ENCODE data around the gene NPIPB6.

The NPIPB6 gene

DNA sequence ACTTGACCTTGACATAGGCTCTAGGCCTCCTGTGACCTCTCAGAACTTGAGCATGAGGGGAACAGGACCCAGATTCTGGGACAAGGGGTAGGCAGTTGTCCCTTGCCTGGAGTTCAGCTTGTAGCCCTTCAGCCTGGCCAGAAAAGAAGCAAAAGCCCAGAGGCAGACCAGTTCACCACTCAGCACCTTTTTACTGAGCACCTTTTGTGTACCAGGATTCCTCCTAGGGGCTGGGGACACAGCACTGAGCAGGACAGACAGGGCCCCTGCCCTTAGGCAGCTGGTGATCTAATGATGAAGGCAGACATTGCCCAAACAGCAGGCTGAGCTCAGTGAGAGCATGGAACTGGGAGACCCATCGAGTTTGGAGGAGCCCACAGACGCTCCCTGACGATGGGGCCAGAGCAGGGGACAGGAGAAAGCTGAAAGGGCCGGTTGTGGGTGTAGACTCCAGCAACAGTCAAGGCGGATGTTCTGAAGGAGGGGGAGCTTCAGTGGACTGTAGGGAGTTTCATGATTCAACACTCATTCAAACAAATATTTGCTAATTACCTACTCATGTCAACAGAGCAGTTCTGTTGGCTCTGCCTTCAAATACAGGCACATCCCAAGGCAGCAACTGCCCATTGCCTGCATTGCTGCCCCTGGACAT is 38.9 kb downstream of the NPIPB6 start:
- no peak for DNase-seq

DNA sequence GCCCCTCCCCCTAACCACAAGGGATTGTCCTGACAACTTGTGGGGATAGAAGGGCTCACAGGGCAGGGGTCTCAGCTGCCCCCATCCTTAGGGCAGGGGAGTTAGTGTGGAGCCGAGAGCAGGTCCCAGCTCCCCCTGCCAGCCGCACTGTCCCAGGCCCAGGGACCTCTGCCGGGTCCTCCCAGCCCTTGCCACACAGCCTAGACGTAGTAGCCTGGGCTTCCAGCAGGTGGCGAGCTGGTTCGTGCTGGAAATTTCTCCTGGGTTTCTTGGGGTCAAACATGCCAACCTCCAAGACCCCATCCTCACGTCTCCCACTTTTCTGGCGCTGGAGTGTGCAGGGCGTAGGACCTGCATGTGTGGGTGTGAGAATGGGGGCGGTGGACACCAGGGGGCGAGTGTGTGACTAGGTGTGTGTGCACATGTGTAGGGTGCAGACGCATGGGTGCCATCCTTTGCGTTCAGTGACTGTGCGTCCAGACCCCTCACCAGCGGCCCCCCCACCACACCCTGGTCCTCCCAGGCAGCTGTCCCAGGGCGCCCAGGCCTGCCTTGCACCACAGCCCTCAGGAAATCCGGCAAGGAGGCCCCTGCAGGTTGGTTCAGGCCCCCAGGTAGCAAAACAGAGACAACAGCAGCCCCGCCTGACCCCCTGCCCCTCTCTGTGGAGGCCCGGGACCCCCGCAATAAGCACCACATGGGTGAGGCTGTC is 41.5 kb downstream of the NPIPB6 start:
- DNase-seq: peak in 5 of 56 donors; percentile 2 to 32 (median 13)

DNA sequence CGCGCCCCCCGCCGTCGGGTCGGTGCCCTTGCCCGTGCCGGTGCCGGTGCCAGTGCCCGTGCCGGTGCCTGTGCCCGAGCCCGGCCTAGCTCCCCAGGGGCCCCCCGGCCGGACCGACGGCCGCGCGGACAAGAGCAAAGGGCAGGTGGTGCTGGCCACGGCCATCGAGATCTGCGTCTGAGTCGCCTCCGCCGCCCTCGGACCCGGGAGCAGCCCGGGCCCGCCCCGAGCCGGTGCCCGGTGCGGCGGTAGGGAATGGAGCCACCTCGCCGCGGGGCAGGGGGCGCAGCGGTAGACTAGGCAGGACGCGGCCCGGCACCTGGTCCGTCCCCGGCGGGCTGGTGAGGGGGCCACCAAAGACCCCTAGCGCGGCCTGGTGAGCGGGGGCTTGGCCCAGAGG is 42.6 kb downstream of the NPIPB6 start:
- no peak for DNase-seq

DNA sequence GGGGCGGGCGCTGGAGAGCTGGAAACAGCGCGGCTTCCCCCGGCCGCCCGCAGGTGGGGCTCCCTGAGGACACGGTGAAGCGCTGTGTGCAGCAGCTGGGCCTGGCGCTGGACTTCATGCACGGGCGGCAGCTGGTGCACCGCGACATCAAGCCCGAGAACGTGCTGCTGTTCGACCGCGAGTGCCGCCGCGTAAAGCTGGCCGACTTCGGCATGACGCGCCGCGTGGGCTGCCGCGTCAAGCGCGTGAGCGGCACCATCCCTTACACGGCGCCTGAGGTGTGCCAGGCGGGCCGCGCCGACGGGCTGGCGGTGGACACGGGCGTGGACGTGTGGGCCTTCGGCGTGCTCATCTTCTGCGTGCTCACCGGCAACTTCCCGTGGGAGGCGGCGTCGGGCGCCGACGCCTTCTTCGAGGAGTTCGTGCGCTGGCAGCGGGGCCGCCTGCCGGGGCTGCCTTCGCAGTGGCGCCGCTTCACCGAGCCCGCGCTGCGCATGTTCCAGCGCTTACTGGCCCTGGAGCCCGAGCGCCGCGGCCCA is 43.2 kb downstream of the NPIPB6 start:
- no peak for DNase-seq

DNA sequence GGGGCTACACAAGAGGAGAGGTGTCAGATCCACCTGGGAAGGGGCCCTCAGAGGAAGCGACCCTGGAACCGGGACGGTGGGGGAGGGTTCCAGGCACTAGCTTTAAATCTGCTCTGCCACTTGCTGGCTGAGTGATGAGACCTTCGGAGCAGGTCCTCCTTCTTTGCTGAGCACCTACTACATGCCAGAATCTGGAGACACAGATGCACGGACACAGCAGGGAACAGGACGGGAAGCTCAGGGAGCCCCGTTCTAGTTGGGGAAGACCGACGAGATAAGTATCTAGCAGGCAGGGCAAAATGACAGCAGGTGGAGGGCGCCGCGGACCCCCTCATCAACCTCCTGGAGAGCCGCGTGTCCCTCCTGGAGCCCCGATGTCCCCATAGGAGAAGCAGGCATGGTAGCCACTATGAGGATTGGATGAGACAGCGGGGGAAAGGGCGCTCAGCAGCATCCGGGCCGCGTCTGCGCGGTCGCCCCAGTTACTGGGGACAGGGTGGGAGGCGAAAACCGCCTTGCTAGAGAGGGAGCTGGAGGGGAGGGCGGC is 43.8 kb downstream of the NPIPB6 start:
- no peak for DNase-seq

DNA sequence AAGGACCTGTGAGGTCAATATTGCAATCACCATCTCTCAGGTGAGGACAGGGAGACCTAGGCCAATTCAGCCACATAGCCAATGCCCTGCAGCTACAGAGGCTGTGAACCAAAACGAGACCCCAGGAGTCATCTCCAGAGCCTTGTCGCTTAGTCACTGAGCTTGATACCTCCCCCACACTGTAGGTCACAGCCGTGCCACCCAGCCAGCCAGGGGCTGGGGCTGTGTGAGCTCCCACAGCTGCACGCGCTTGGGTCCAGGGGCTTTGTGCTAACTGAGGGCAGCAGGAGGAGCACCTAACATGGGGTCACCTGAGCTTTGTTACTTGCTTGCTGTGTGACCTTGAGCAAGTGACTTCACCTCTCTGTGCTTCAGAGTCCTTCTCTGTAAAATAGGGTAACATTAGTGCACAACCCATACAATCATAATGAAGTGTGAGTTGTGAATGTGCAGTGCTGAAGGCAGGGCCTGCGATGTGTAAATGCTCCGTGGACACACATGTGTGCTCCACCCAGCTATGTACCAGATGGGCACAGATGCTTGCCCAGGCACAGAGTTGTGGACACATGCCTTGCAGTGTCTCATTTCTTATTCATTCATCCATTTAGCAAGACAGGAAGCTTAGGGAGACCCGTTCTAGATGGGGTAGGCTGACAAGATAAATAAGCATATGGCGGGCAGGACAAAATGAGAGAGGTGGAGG is 45.1 kb downstream of the NPIPB6 start:
- no peak for DNase-seq

DNA sequence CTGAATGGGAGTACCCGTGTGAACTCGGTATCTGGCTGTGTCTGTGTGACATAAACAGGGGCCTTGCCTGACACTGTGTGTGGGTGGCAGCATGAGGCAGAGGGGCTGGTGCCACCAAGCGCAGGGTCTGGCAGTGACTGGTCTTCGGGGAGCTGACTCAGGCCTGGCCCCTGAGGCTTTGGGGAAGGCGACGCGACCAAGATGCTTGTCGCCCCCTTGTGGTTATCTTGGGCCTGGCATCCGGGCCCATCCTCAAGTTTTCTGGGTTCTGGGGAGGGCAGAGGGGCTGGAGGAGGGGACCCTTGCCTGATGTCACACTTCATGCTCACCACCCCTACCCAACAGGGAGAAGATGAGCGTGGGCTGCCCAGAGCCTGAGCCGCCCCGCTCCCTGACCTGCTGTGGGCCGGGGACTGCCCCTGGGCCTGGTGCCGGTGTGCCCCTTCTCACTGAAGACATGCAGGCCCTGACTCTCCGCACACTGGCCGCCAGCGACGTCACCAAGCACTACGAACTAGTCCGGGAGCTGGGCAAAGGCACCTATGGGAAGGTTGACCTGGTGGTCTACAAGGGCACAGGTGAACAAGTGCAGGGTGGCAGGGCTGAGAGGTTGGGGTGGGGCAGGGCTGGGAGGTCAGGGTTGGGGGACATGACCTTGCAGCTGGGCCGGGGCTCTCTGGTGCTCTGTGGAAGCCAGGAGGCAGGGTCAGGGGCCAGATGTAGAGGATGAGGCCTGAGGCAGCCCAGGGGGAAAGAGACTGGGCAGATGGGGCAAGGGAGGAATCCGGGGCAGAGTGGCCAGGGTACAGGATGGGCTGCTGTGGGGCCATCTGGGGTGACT is 46.0 kb downstream of the NPIPB6 start:
- DNase-seq: peak in 37 of 56 donors; percentile 6 to 68 (median 25)

DNA sequence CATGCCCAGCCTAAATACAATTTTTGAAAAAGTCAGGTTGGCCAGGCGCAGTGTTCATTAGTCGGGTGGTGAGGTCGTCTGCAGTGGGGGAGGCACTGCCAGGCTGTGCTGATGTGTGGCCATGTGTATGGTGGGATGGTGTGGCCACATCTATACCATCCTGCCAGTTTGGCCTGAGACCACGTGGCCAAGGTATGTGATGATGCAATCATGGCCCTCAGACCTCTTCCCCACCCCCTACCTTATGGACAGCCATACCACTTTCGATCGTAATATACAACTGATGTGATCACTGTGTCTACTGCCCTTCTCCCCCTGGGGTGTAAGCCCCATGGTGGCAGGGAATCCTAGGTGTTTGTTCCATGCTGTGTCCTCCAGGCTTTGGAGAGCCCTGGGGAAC is 47.3 kb downstream of the NPIPB6 start:
- DNase-seq: no peak

DNA sequence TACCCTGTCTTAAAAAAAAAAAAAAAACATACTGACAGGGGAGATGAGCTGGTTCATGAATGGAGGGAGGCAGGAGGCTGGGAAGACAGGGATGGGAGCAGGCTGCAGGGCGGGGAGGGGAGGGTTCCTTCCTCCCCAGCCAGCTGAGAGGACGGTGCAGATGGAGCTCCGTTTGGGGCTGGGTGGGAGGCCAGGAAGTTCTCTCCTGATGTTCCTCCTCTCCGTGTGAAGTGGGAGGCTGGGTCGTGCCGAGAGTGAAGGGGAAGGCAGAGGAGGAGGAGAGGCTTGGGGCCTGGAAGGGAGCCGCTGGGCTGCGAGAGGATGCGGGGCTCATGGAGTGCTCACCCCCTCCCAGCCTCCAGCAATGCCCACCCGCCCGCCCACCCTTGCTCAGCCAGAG is 49.7 kb downstream of the NPIPB6 start:
- peak in 5 of 56 donors; percentile 3 to 41 (median 13) for DNase-seq

DNA sequence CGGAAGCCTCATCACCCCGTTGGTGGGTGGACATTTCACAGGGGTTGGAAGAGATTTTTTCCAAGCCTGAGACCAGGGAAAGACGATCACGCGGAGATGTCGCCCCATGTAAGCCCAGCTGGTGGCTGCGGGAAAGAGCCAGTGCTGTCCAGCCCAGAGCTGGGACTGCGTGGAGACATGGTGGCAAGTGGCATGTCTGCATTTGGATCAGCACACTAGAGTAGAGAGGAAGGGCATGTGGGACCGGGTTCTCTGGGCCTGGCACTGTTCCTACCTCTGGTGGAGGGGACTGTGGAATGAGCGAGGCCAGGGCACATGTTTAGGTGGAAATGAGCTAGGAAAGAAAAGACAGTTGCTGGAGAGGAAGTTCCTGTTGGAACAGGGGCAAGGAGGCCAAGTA is 51.0 kb downstream of the NPIPB6 start:
- no peak for DNase-seq

DNA sequence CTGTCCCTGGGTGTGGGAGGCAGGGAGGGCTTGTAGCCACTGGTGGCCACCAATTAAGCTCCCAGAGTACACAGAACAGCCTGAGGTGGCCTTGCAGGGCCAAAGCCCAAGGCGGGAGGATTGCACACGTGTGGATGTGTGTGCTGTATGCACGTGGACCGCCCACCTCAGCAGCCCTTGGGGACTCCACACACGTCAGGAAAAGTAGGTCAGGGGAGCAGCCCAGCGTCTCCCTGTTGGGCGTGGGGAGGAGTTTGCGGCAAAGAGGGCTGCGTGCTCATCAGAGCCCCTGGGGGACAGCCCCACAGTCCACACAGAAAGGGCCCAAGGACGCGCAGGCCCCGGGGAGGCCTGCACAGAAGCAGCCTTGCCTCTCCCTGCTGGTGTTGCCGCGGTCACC is 51.4 kb downstream of the NPIPB6 start:
- DNase-seq: no peak

DNA sequence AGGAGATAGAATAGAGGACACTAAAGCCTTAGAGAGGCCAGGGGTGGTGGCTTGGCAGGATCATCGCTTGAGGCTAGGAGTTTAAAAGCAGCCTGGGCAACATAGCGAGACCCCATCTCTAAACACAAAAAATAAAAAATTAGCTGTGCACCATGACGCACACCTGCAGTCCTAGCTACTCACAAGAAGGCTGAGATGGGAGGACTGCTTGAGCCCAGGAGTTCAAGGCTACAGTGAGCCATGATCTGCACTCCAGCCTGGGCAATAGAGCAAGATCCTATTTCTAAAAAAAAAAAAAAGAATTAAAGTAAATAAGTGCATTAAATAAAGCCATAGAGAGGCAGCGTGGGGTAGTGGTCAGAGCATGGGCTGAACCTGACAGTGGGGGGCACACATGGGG is 51.9 kb downstream of the NPIPB6 start:
- DNase-seq: no peak

DNA sequence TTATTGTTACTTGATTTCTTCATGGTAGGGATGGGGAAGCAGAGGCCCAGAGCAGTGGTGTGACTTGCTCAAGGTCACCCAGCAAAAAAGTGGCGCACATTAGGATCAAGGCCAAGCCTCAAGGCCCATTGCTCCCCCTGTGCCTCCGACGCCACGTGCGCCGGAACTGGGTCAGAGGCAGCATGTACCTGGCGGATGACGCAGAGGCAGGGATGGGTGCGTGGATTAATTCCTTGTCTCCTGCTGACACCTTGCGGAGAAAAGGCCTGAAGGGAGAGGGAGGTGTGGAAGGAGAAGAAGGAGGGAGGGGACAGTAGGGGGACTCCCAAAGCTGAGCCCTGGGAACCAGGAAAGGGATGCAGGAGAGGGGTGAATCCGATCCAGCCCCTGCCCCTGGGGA is 52.5 kb downstream of the NPIPB6 start:
- DNase-seq: no peak

DNA sequence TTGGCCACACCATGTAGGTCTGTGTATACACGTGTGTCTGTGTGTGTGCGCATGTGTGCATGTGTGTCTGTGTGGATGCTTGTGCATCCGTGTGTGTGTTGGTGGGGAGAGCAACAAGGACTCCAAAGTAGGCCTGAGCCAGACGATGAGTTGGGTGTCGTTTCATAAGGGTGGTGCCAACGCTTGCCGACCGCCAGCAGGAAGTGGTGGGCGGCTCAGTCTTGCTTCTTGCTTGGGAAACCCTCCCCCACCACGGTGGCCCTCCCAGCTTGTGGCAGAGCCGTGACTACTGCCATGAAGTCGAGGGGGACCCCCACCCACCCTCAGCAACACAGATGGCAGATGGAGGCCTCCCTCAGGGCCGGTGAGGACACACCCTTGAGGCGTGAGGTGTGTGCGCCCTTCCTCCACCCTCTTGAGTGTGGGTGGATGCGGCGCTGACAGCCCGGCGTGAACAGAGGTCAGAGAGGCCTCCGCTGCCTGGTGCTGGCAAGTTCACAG is 53.4 kb downstream of the NPIPB6 start:
- peak in 2 of 56 donors; percentile 10 to 30 for DNase-seq

DNA sequence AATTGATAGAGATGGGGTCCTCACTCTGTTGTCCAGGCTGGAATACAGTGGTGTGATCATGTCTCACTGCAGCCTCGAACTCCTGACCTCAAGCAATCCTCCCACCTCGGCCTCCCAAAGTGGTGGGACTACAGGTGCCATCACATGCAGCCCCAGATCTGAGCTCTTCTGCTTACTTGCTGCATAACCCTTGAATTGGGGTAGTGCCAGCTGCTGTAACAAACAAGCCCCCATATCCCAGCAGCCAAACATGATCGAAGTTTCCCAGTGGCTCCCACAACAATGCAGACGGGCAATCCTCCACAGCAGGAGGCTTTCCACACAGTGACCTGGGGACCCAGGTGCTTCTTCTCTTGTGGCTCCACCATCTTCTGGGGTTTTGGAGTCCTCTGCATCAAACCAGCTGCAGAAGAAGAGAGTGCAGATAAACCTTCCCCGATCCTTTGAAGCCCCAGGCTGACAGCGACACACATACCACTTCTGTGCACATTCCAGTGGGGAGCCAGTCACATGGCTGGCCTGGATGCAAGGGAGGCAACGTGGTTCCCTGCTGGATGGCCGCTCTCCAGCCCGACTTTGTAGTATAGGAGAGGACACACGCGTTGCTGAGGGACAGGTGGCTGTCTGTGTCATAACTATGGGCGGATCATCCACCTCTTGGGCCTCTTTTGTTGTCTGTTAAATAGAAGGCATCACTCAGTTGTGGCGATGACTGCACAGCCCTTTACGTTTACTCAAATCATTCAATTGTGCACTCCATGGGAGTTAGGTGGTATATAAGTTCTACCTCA is 54.3 kb downstream of the NPIPB6 start:
- DNase-seq: no peak

DNA sequence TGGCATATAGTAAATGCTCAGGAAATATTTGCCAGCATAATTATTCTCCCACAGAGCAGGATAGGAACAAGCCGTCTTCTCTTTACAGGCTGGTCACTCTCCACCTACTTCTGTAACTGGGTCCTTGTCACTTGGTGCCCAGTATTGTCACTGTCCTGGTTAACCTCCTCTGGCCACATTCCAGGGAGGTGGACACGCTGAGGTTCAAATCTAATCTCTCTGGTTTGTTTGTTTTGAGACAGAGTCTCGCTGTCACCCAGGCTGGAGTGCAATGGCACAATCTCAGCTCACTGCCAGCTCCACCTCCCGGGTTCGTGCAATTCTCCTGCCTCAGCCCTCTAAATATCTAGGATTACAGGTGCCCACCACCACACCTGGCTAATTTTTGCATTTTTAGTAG is 55.4 kb downstream of the NPIPB6 start:
- no peak for DNase-seq

DNA sequence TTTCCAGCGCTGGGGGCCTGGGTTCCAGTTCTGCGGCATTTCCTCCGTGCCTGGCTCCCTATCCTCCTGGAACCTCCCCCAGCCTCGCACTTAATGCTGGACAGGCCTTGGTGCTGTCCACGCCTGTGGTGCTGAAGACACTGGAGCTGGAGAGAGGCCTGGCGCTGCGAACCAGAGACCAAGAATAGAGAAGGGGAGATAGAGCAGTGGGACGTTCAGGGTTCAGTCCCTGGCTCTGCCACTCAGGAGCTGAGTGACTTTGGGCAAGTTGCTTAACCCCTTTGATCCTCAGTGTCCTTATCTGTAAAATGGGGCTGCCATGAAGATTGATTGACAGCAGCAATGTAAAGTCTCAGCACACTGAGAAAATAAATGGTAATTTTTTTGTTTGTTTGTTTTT is 59.1 kb downstream of the NPIPB6 start:
- DNase-seq: peak in 2 of 56 donors; percentile 15 to 19

DNA sequence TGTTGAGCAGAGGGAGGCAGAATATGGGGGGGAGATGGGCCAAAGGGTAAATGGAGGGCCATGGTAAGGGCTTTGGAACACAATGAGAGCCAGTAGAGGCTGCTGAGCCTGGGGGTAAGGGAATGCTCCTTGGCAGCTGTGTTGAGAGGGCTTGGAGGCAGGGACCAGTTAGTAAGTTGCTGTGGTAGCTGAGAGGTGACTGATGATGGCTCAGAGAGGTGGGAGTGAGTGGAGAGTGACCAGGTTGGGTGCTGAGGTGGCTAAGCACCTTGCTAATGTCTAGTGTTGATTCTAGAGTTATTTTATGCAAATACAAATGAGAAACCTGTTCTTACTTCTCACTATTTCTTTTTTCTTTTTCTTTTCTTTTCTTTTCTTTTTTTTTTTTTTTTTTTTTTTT is 60.2 kb downstream of the NPIPB6 start:
- DNase-seq: no peak

DNA sequence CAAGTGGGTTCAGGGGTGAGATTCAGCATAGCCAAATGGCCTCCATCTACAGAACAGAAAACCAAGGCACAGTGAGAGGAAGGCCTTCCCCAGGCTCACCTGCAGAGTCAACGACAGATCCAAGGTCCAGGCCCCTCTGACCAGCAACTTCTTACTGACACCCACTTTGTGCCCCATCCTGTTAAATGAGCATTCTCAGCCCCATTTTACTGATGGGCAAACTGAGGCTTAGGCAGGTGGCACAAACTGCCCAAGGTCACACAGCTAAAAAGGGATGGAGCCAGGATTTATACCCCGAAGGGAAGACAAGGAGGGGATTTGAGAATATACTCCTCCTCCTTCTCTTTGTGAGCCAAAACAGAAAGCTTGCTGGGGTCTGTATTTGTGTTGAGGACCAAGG is 61.7 kb downstream of the NPIPB6 start:
- DNase-seq: no peak

DNA sequence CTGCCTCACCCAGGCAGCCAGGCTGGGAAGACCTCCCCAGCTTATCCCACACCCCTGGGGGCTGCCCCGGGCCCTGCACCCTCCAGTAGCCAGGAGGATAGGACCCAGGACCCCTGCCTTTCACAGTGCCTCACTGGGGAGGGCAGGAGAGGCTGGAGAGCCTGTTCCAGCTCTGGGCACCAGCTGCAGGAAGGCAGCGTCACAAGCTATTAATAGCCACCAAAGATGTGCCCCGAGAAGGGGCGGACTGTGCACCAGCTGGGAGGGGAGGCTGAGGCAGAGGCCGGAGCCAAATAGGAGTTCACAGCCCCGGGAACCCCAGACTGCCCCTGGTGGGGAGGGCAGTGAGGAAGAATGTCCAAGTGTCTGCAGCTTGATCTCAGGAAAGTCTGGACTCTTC is 62.2 kb downstream of the NPIPB6 start:
- DNase-seq: no peak

Data from nucleus accumbens (tissue), 56 donors.